NCI-H1105 treated with DMSO at 0.1 percent for 48 hours (cell line): ENCODE measurements around the gene C1QTNF4.
A peak's percentile ranks its signal among the peaks of the same experiment; 100 is the strongest.
"Not testable (repeated sequence)": the region's sequence is repeated elsewhere in the genome, so short reads cannot be mapped to it uniquely, and the experiment has no call there.

Source experiments
- DNase-seq: peaks from one replicate; lab custom pipeline; 2025; lab: John Stamatoyannopoulos, UW

Gene C1QTNF4

GRCh38 chr11:47593934-47594855 is at the start of gene C1QTNF4:
TSS of gene C1QTNF4 (minus strand) at chr11:47594411. CDS start at chr11:47590810, 3,601 bp downstream.
- no peak for DNase-seq

GRCh38 chr11:47642099-47642855 is 48.1 kb upstream of the C1QTNF4 start, which contains the start of gene MTCH2:
TSS of gene MTCH2 (minus strand) at chr11:47642559. CDS start at chr11:47642465, 94 bp downstream.
- DNase-seq: peak; percentile 96

- DNase-seq: no peak
Observed at GRCh38 chr11:47641600-47642098, 47.4 kb upstream of the C1QTNF4 start.

- DNase-seq: not testable (repeated sequence)
Observed at GRCh38 chr11:47640506-47640905, 46.3 kb upstream of the C1QTNF4 start.

GRCh38 chr11:47636331-47636730 is 42.1 kb upstream of the C1QTNF4 start:
- not testable (repeated sequence) for DNase-seq

- DNase-seq: no peak
Observed at GRCh38 chr11:47631473-47631872, 37.3 kb upstream of the C1QTNF4 start.

GRCh38 chr11:47628026-47628425 is 33.8 kb upstream of the C1QTNF4 start:
- DNase-seq: no peak

GRCh38 chr11:47626234-47626633 is 32.0 kb upstream of the C1QTNF4 start:
- no peak for DNase-seq

- no peak for DNase-seq
Observed at GRCh38 chr11:47620836-47621378, 26.7 kb upstream of the C1QTNF4 start.

GRCh38 chr11:47617417-47617809 is 23.2 kb upstream of the C1QTNF4 start:
- no peak for DNase-seq

- peak; percentile 15 for DNase-seq
Observed at GRCh38 chr11:47616726-47617416, 22.7 kb upstream of the C1QTNF4 start.

GRCh38 chr11:47615249-47615648 is 21.0 kb upstream of the C1QTNF4 start:
- DNase-seq: no peak

GRCh38 chr11:47611348-47611794 is 17.2 kb upstream of the C1QTNF4 start:
- DNase-seq: no peak

GRCh38 chr11:47609675-47610074 is 15.5 kb upstream of the C1QTNF4 start:
- no peak for DNase-seq

- no peak for DNase-seq
Observed at GRCh38 chr11:47607380-47607779, 13.2 kb upstream of the C1QTNF4 start.

- DNase-seq: no peak
Observed at GRCh38 chr11:47606731-47607130, 12.5 kb upstream of the C1QTNF4 start.

- DNase-seq: no peak
Observed at GRCh38 chr11:47605921-47606320, 11.7 kb upstream of the C1QTNF4 start.

- DNase-seq: no peak
Observed at GRCh38 chr11:47603295-47603694, 9.1 kb upstream of the C1QTNF4 start.

- no peak for DNase-seq
Observed at GRCh38 chr11:47599902-47600301, 5.7 kb upstream of the C1QTNF4 start.

- no peak for DNase-seq
Observed at GRCh38 chr11:47595967-47596366, 1.8 kb upstream of the C1QTNF4 start.

- no peak for DNase-seq
Observed at GRCh38 chr11:47595029-47595428, 818 bp upstream of the C1QTNF4 start.

GRCh38 chr11:47593492-47593933 is 698 bp downstream of the C1QTNF4 start:
- DNase-seq: peak; percentile 6
